Upper lobe of left lung (tissue), 6 donors: ENCODE data around the gene NT5C2. TPM values are rescaled to one million over a fixed set of nuclear protein-coding genes. Genes with fewer than 3 reads are reported as not detected.

ENCODE experiments used
- ATAC-seq, 2 donors: fragments of 200-7000 bp; cut with Tn5 transposase; one replicate each; pipeline ENCODE4 v1.9.1; 2022; ENCODE audit warnings: mild to moderate bottlenecking in 2 of 2, moderate library complexity in 2 of 2; ENCODE audit not compliant: low FRiP score in 2 of 2
- DNase-seq, 2 donors: peaks; one replicate each; pipeline ENCODE4 v3.0.0-alpha.2; 2019 to 2020
- H3K27ac ChIP-seq, 4 donors: fragments of 200-600 bp; sonication (generic); one replicate each; pipeline ENCODE4 v1.5.1; 2016 to 2019
- H3K27me3 ChIP-seq, 4 donors: fragments of 200-600 bp; sonication (generic); one replicate each; pipeline ENCODE4 v1.5.1; 2017 to 2019
- H3K36me3 ChIP-seq, 4 donors: fragments of 200-600 bp; sonication (generic); one replicate each; pipeline ENCODE4 v1.5.1; 2016 to 2019
- H3K4me1 ChIP-seq, 4 donors: fragments of 200-600 bp; sonication (generic); one replicate each; pipeline ENCODE4 v1.5.1; 2018 to 2019
- H3K4me3 ChIP-seq, 4 donors: fragments of 200-600 bp; sonication (generic); one replicate each; pipeline ENCODE4 v1.5.1; 2017 to 2019; ENCODE audit warnings: mild to moderate bottlenecking in 2 of 4, moderate library complexity in 1 of 4
- H3K9me3 ChIP-seq, 4 donors: fragments of 200-600 bp; sonication (generic); one replicate each; pipeline ENCODE4 v1.5.1; 2018 to 2019
- EP300 ChIP-seq, 4 donors: sonication (generic); formaldehyde crosslinking; IDR thresholded peaks; one replicate each; pipeline ENCODE4 v1.5.1; 2017; ENCODE audit warnings: antibody characterized with exemption in 4 of 4, control low read depth in 2 of 4
- POLR2A ChIP-seq, 4 donors: fragments of 450-650 bp; IDR thresholded peaks; one replicate each; pipeline ENCODE4 v1.5.1; 2016 to 2017; ENCODE audit warnings: antibody characterized with exemption in 4 of 4, mild to moderate bottlenecking in 2 of 4
- POLR2AphosphoS5 ChIP-seq, 2 donors: sonication (generic); formaldehyde crosslinking; IDR thresholded peaks; one replicate each; pipeline ENCODE4 v1.5.1; 2017; ENCODE audit warnings: antibody characterized with exemption in 2 of 2
- WGBS, 2 donors: methylation state at CpG; one replicate each; pipeline ENCODE4 v1.1.5; 2017 to 2018; 5-methylcytosine and 5-hydroxymethylcytosine counted together
- total RNA-seq, 6 donors: library from RNA; depleted of rRNA in 4 of 6; stranded (reverse); fragments of >200 nt in 4 of 6; gene quantifications; one replicate each; pipeline versions ENCODE4 v1.1.0 to v1.2.1, GENCODE V29; 2016 to 2021
- TF ChIP-seq, protein P1 (sequence below), 6 experiments: fragments of 450-650 bp in 4 of 6; fragments of 200-600 bp in 2 of 6; sonication (generic) in 2 of 6; IDR thresholded peaks; one replicate each; pipeline ENCODE4 v1.5.1; 2016 to 2019; ENCODE audit warnings: antibody characterized with exemption in 6 of 6
- donor health status: DM: no; HTN: no; CAD: no; lungs with moderate emphysema.
- donor health status: DM: no; HTN: yes; CAD: no; lungs with severe emphysema.

The NT5C2 gene
- total RNA-seq, 6 donors from 2014 or later = 47.4 to 122 (median 85.1) TPM

DNA sequence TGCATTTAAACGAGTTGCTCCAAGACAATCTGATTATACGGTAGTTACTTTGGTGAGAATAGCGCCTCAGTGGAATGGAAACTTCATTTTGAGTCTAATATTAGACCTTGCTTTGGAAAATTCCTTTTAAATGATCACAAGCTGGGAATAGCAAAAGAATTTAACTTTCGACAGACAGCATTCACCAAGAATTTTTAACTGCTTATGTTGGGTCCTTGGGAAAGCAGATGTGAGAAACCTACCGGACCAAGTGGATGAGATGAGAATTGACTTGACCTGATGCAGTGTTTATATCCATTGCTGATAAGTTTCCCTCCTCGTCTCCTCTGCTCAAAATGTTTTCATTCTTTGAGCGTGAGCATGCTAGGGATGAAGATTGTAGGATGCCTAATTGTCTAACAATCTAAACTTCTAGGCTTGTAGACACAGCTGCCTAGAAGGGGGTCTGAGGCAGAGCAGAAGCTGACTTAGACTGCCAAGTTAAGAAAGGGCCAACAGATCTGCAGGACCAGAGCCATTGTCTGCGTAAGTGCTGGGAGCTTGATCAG lies 148.1 kb downstream of the NT5C2 start:
- TF ChIP-seq POLR2AphosphoS5 (IDR thresholded peaks at IDR 0.05) = no peak
- TF ChIP-seq, protein P1, sequence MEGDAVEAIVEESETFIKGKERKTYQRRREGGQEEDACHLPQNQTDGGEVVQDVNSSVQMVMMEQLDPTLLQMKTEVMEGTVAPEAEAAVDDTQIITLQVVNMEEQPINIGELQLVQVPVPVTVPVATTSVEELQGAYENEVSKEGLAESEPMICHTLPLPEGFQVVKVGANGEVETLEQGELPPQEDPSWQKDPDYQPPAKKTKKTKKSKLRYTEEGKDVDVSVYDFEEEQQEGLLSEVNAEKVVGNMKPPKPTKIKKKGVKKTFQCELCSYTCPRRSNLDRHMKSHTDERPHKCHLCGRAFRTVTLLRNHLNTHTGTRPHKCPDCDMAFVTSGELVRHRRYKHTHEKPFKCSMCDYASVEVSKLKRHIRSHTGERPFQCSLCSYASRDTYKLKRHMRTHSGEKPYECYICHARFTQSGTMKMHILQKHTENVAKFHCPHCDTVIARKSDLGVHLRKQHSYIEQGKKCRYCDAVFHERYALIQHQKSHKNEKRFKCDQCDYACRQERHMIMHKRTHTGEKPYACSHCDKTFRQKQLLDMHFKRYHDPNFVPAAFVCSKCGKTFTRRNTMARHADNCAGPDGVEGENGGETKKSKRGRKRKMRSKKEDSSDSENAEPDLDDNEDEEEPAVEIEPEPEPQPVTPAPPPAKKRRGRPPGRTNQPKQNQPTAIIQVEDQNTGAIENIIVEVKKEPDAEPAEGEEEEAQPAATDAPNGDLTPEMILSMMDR (IDR thresholded peaks at IDR 0.05) = no peak
- no peak for DNase-seq
- Histone ChIP-seq H3K9me3 (no peaks in the 10 kb centered on the region), H3K27me3 (no peaks in the 10 kb centered on the region), H3K4me1 (no peaks in the 10 kb centered on the region), H3K4me3 (no peak overlapping the region), H3K36me3 (no peaks in the 10 kb centered on the region), H3K27ac (no peak overlapping the region)
- no peak for ATAC-seq
- WGBS, 2 donors = 78 to 79% methylated on average over 8 of the region's 8 CpGs

DNA sequence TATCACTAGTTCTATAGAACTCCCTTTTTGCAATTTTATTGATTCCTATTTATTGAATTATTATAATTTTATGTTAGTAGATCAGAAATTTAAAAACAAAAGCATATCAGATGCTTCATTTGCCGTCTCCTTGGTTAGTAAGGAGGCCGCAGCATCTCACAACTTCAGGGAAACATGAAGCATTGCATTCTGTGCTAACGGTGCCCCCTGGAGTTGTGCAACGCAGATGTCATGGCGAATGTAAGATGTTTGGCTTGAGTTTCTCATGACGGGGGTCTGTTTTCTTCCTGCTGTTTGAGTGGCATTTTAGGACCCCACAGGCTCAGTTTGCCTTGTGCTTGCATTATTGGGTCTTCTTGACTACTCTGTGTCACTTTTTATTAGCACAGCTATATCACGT lies 150.2 kb downstream of the NT5C2 start:
- no peaks in the 10 kb centered on the region for H3K9me3 ChIP-seq
- TF ChIP-seq POLR2A (IDR thresholded peaks at IDR 0.05) (no peak), POLR2AphosphoS5 (IDR thresholded peaks at IDR 0.05) (no peak), EP300 (IDR thresholded peaks at IDR 0.05) (no peak)
- no peaks in the 10 kb centered on the region for H3K27me3 ChIP-seq
- ATAC-seq (no peak), DNase-seq (no peak)
- H3K4me1 ChIP-seq = no peaks in the 10 kb centered on the region
- WGBS, 2 donors = 88 to 95% methylated on average over 7 of the region's 7 CpGs
- H3K27ac ChIP-seq = no peak overlapping the region
- no peak overlapping the region for H3K4me3 ChIP-seq
- H3K36me3 ChIP-seq = no peaks in the 10 kb centered on the region

DNA sequence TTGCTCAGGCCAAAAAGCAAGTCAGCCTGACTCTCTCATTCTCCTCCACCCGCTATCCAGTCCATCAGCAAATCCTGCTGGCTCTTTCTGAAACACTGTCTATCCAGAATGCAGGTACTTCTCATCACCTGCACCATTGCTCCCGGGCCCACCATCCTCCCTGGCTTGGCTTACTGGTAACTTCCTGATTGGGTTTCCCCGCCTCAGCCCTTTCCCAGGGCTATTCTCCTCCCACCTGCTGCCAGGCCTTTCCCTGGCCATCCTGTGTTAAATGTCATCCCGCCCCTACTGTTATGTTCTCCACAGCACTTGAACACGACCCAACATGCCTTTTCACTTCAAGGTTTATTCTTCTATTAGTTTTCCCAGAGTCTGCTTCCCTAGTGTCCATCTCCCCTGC lies 150.9 kb downstream of the NT5C2 start:
- no peak overlapping the region for H3K4me3 ChIP-seq
- no peak overlapping the region for H3K27ac ChIP-seq
- 72 to 82% methylated on average over 5 of the region's 5 CpGs for WGBS, 2 donors
- no peaks in the 10 kb centered on the region for H3K4me1 ChIP-seq
- DNase-seq = no peak
- ATAC-seq = no peak
- TF ChIP-seq, protein P1 (IDR thresholded peaks at IDR 0.05) = no peak
- no peak for TF ChIP-seq POLR2AphosphoS5 (IDR thresholded peaks at IDR 0.05)
- H3K9me3 ChIP-seq = no peaks in the 10 kb centered on the region
- no peaks in the 10 kb centered on the region for H3K27me3 ChIP-seq
- no peaks in the 10 kb centered on the region for H3K36me3 ChIP-seq

DNA sequence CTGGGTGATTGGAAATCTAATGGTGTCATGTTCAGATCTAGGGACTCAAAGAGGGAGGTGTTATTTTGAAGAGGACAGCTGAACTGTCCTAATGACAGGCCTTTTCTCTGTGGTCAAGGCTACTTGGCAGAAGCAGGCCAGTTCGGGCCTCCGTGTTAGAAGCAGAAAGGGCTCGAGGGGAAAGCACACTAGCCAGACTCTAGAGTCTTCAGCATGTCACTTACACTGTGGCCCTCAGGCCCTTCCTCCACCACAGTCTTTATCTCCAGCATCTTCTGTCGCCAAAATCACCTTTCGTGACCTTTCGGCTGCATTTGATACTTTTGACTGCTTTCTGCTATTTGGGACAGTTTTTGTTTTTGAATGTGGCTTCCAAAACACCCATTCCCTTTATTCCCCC lies 151.7 kb downstream of the NT5C2 start:
- no peaks in the 10 kb centered on the region for H3K9me3 ChIP-seq
- ATAC-seq (no peak), DNase-seq (no peak)
- no peaks in the 10 kb centered on the region for H3K4me1 ChIP-seq
- no peak overlapping the region for H3K27ac ChIP-seq
- no peaks in the 10 kb centered on the region for H3K36me3 ChIP-seq
- no peaks in the 10 kb centered on the region for H3K27me3 ChIP-seq
- 83 to 86% methylated on average over 6 of the region's 6 CpGs for WGBS, 2 donors
- TF ChIP-seq POLR2AphosphoS5 (IDR thresholded peaks at IDR 0.05) (no peak), POLR2A (IDR thresholded peaks at IDR 0.05) (no peak), EP300 (IDR thresholded peaks at IDR 0.05) (no peak)
- TF ChIP-seq, protein P1 (IDR thresholded peaks at IDR 0.05) = no peak
- H3K4me3 ChIP-seq = no peak overlapping the region

DNA sequence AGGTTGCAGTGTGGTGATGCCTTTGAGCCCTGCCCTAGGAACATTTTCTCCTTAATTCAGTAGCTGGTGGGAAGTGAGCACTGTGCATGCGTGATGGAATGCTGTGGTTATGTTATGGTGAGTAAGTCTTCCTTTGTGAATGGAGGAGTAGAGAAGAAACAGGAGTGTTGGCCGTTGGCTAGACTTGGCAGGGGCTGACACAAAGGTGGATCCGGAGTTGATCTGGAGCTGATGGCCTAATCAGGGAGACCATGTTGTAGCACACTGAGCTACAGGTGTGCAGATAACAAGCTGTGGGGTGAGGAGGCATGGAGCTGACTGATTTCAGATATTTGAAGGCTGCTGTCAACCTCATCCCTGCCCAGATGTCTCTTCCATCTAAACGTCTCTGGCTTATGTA lies 152.7 kb downstream of the NT5C2 start:
- DNase-seq (no peak), ATAC-seq (no peak)
- no peaks in the 10 kb centered on the region for H3K27me3 ChIP-seq
- H3K27ac ChIP-seq = no peak overlapping the region
- no peaks in the 10 kb centered on the region for H3K9me3 ChIP-seq
- H3K4me3 ChIP-seq = no peak overlapping the region
- WGBS, 2 donors = 82 to 85% methylated on average over 4 of the region's 4 CpGs
- H3K4me1 ChIP-seq = no peaks in the 10 kb centered on the region
- no peak for TF ChIP-seq POLR2AphosphoS5 (IDR thresholded peaks at IDR 0.05)
- TF ChIP-seq, protein P1 (IDR thresholded peaks at IDR 0.05) = no peak
- no peaks in the 10 kb centered on the region for H3K36me3 ChIP-seq
